ENCODE data around the gene PSENEN. TPM values are rescaled to one million over a fixed set of nuclear protein-coding genes. Genes with fewer than 3 reads are reported as not detected.

The PSENEN gene
- polyA plus RNA-seq, 2 of the 4 experiments (the other 2 are of a cell fraction): 111 to 191 TPM

DNA sequence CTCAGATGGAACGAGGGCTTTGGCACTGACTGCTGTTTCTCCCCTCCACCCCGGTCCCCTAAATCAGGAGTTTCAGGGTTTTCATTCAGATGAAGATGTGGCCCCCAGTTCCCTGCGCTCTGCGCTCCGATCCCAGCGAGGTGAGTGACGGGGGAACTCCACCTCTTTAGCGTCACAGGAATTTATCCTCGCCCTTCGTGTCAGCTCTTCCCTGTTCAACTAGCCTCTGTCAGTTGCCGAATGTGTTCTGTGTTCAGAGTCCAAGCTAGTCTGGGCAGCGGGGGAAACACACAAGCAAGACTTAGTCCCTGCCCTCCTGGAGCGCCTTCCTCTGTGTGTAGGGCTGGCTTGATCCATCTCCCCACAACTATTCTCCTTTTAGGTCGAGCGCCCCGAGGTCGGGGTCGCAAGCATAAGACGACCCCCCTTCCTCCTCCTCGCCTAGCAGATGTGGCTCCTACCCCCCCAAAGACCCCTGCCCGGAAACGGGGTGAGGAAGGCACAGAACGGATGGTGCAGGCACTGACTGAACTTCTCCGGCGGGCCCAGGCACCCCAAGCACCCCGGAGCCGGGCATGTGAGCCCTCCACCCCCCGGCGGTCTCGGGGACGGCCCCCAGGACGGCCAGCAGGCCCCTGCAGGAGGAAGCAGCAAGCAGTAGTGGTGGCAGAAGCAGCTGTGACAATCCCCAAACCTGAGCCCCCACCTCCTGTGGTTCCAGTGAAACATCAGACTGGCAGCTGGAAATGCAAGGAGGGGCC, 25.9 kb upstream of the PSENEN start:
- H3K9me3 ChIP-seq: no peaks in the 10 kb centered on the region
- DNase-seq (ENCODE audit: low read depth in 1 of 2, low spot score in 1 of 2) (no peak), FAIRE-seq (peak; percentile 39), ATAC-seq (no peak)
- peaks cover 20% of the 10 kb centered on the region for H3K4me1 ChIP-seq
- no peak for TF ChIP-seq NPAS2 (CRISPR knock-in tag; IDR thresholded peaks at IDR 0.05; ENCODE audit: borderline replicate concordance)
- TF ChIP-seq POLR2AphosphoS2 (conservative IDR thresholded peaks at IDR 0.05; ENCODE audit: low read length): no peak
- TF ChIP-seq CEBPB (IDR thresholded peaks at IDR 0.05): no peak
- no peak for TF ChIP-seq RCOR1 (IDR thresholded peaks at IDR 0.05; ENCODE audit: low read depth, low read length)
- no peak for TF ChIP-seq NFE2L2 (conservative IDR thresholded peaks at IDR 0.05; ENCODE audit: low read length)
- no peak for TF ChIP-seq ZC3H11A (IDR thresholded peaks at IDR 0.05)
- TF ChIP-seq, protein P1, sequence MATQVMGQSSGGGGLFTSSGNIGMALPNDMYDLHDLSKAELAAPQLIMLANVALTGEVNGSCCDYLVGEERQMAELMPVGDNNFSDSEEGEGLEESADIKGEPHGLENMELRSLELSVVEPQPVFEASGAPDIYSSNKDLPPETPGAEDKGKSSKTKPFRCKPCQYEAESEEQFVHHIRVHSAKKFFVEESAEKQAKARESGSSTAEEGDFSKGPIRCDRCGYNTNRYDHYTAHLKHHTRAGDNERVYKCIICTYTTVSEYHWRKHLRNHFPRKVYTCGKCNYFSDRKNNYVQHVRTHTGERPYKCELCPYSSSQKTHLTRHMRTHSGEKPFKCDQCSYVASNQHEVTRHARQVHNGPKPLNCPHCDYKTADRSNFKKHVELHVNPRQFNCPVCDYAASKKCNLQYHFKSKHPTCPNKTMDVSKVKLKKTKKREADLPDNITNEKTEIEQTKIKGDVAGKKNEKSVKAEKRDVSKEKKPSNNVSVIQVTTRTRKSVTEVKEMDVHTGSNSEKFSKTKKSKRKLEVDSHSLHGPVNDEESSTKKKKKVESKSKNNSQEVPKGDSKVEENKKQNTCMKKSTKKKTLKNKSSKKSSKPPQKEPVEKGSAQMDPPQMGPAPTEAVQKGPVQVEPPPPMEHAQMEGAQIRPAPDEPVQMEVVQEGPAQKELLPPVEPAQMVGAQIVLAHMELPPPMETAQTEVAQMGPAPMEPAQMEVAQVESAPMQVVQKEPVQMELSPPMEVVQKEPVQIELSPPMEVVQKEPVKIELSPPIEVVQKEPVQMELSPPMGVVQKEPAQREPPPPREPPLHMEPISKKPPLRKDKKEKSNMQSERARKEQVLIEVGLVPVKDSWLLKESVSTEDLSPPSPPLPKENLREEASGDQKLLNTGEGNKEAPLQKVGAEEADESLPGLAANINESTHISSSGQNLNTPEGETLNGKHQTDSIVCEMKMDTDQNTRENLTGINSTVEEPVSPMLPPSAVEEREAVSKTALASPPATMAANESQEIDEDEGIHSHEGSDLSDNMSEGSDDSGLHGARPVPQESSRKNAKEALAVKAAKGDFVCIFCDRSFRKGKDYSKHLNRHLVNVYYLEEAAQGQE (IDR thresholded peaks at IDR 0.05): no peak
- TF ChIP-seq SMC3 (IDR thresholded peaks at IDR 0.05): no peak
- TF ChIP-seq HDAC2 (IDR thresholded peaks at IDR 0.05): no peak
- TF ChIP-seq RAD21 (conservative IDR thresholded peaks at IDR 0.05 in 1 of 2, IDR thresholded peaks at IDR 0.05 in 1 of 2): no peak
- TF ChIP-seq USF2 (IDR thresholded peaks at IDR 0.05): no peak
- TF ChIP-seq CHD2 (IDR thresholded peaks at IDR 0.05; ENCODE audit: low read length, partially characterized antibody): no peak
- no peak for TF ChIP-seq MAFK (IDR thresholded peaks at IDR 0.05; ENCODE audit: partially characterized antibody)
- no peak for TF ChIP-seq CHD4 (IDR thresholded peaks at IDR 0.05; ENCODE audit: borderline replicate concordance)
- no peak for TF ChIP-seq JUN (IDR thresholded peaks at IDR 0.05)
- no peak for TF ChIP-seq E2F6 (IDR thresholded peaks at IDR 0.05; ENCODE audit: borderline replicate concordance, low read depth)
- peak overlapping the region; percentile 98 for H3K4me2 ChIP-seq
- H3K4me3 ChIP-seq: peak overlapping the region; percentile 87
- WGBS (ENCODE audit: missing lambda C conversion rate): 92% methylated on average over 32 of the region's 32 CpGs
- H3K27ac ChIP-seq: peak overlapping the region in 1 of 2 experiments; percentile 91; a peak in 3 of 6 replicates
- ChIA-PET CTCF (interaction anchor here (0.8 to 5.0 kb wide), 10 partner anchors 13 to 213 kb away, joined by 3 to 29 read pairs (median 6); partner anchors contain the start of genes PSENEN and U2AF1L4), POLR2A (interaction anchor here (1.3 to 1.5 kb wide), 3 partner anchors 13 to 29 kb away, joined by 3 to 6 read pairs (median 3); partner anchors contain the start of gene LIN37)

DNA sequence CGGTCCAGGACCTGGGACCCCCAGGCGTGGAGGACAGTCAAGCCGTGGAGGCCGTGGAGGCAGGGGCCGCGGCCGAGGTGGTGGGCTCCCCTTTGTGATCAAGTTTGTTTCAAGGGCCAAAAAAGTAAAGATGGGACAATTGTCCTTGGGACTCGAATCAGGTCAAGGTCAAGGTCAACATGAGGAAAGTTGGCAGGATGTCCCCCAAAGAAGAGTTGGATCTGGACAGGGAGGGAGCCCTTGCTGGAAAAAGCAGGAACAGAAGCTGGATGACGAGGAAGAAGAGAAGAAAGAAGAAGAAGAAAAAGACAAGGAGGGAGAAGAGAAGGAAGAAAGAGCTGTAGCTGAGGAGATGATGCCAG, 25.3 kb upstream of the PSENEN start:
- ATAC-seq (no peak), FAIRE-seq (no peak), DNase-seq (ENCODE audit: low read depth in 1 of 2, low spot score in 1 of 2) (no peak)
- WGBS (ENCODE audit: missing lambda C conversion rate): 97% methylated on average over 9 of the region's 9 CpGs
- ChIA-PET CTCF (interaction anchor here (1.1 to 5.0 kb wide), 7 partner anchors 17 to 368 kb away, joined by 3 to 29 read pairs (median 4); partner anchors contain the start of genes PSENEN and U2AF1L4), POLR2A (no interaction called here)
- H3K27ac ChIP-seq: no peak overlapping the region
- no peak overlapping the region for H3K4me2 ChIP-seq
- no peaks in the 10 kb centered on the region for H3K9me3 ChIP-seq
- H3K4me3 ChIP-seq: no peak overlapping the region
- H3K4me1 ChIP-seq: peaks cover 20% of the 10 kb centered on the region
- peak; percentile 84; the same call in 1 of the 2 replicates for TF ChIP-seq ESRRA (IDR thresholded peaks at IDR 0.05; ENCODE audit: borderline replicate concordance, low read length)
- no peak for TF ChIP-seq ELK1 (IDR thresholded peaks at IDR 0.05; ENCODE audit: low read depth, low read length)

All from A549 (cell line).